Type B pancreatic cell (in vitro differentiated cells): ENCODE results near the gene GNB3. TPM values are rescaled to one million over a fixed set of nuclear protein-coding genes. Genes with fewer than 3 reads are reported as not detected.

Experiments
- DNase-seq: peaks from one replicate; pipeline ENCODE4 v3.0.0; 2021; ENCODE audit warnings: mixed read lengths; ENCODE audit not compliant: unreplicated experiment; ENCODE audit errors: extremely low spot score
- H3K27ac Mint-ChIP-seq: 2 replicates; pipeline ENCODE4 v1.8.0; 2021; ENCODE audit warnings: mild to moderate bottlenecking, mixed read lengths
- H3K27me3 Mint-ChIP-seq: 2 replicates; pipeline ENCODE4 v1.8.0; 2021; ENCODE audit warnings: mixed read lengths
- H3K36me3 Mint-ChIP-seq: 2 replicates; pipeline ENCODE4 v1.8.0; 2021; ENCODE audit warnings: mixed read lengths
- H3K4me1 Mint-ChIP-seq: one replicate; pipeline ENCODE4 v1.8.0; 2021; ENCODE audit warnings: mixed read lengths; ENCODE audit not compliant: unreplicated experiment
- H3K4me3 Mint-ChIP-seq: 2 replicates; pipeline ENCODE4 v1.8.0; 2021; ENCODE audit warnings: mild to moderate bottlenecking, mixed read lengths
- H3K9me3 Mint-ChIP-seq: 2 replicates; pipeline ENCODE4 v1.8.0; 2021; ENCODE audit warnings: mixed read lengths
- total RNA-seq: library from RNA; stranded (reverse); gene quantifications from 2 replicates; pipeline ENCODE4 v1.2.1, GENCODE V29; 2021; ENCODE audit warnings: low replicate concordance
- TF ChIP-seq, protein P1 (sequence below): fragments of 200-600 bp; sonication (generic); conservative IDR thresholded peaks from 2 replicates; pipeline ENCODE4 v1.5.0; 2021; ENCODE audit warnings: antibody characterized with exemption, mild to moderate bottlenecking

The GNB3 gene
- total RNA-seq, 1 donor from 2014 or later = 25.2 TPM

DNA sequence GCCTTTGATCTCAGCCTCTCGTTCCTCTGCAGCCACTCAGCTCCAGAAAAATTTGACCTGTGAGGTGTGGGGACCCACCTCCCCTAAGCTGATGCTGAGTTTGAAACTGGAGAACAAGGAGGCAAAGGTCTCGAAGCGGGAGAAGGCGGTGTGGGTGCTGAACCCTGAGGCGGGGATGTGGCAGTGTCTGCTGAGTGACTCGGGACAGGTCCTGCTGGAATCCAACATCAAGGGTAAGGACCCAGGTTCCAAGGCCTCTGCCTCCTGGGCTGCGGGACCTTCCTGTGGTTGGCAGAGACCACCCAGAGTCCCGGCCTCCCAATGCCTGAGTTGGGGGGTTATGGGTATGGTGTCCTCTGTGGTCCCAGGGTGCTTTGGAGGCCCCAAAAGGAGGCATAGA lies 23.6 kb upstream of the GNB3 start:
- H3K36me3 Mint-ChIP-seq = no peaks in the 10 kb centered on the region

DNA sequence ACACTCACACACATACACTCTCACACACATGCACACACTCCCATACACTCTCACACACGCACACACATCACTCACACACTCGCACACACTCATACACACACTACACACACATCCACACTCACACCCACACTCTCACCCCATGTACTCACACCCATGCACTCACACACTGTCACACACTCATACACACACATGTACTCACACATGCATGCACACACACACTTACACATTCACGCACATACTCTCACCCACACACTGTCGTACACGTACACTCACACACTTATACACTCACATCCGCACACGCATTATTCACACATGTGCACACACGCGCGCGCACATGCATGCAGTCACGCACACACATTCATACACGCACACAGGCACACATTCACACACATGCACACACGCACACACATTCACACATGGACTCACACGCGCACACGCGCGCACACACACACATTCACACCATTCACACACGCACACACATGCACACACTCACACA lies 23.0 kb upstream of the GNB3 start:
- Mint-ChIP-seq H3K27ac (no peak overlapping the region), H3K27me3 (peaks cover 51% of the 10 kb centered on the region), H3K4me3 (peak overlapping the region; percentile 0), H3K36me3 (no peaks in the 10 kb centered on the region), H3K4me1 (peaks cover 40% of the 10 kb centered on the region), H3K9me3 (no peaks in the 10 kb centered on the region)
- no peak for DNase-seq
- TF ChIP-seq, protein P1, sequence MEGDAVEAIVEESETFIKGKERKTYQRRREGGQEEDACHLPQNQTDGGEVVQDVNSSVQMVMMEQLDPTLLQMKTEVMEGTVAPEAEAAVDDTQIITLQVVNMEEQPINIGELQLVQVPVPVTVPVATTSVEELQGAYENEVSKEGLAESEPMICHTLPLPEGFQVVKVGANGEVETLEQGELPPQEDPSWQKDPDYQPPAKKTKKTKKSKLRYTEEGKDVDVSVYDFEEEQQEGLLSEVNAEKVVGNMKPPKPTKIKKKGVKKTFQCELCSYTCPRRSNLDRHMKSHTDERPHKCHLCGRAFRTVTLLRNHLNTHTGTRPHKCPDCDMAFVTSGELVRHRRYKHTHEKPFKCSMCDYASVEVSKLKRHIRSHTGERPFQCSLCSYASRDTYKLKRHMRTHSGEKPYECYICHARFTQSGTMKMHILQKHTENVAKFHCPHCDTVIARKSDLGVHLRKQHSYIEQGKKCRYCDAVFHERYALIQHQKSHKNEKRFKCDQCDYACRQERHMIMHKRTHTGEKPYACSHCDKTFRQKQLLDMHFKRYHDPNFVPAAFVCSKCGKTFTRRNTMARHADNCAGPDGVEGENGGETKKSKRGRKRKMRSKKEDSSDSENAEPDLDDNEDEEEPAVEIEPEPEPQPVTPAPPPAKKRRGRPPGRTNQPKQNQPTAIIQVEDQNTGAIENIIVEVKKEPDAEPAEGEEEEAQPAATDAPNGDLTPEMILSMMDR = no peak

More for the DNA sequence above, 23.6 kb upstream of the GNB3 start:
- no peak for DNase-seq
- Mint-ChIP-seq H3K4me1 (peaks cover 39% of the 10 kb centered on the region), H3K9me3 (no peaks in the 10 kb centered on the region), H3K27ac (no peak overlapping the region), H3K27me3 (peaks cover 48% of the 10 kb centered on the region), H3K4me3 (no peak overlapping the region)
- TF ChIP-seq, protein P1 = no peak

DNA sequence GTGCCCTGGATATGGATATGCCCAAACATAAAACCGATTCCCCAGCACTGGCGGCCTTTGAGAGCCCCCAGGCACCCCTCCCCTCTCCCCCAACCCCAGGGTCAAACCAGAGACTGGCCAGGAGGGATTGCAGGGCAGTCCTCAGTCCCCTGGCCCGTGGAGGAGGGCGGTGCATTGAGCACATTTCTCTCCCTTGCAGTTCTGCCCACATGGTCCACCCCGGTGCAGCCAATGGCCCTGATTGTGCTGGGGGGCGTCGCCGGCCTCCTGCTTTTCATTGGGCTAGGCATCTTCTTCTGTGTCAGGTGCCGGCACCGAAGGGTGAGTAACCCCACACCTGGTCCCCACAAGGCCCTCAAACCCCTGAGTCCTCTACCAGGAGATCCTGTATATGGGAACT lies 22.5 kb upstream of the GNB3 start:
- Mint-ChIP-seq H3K4me1 (peaks cover 45% of the 10 kb centered on the region), H3K4me3 (peak overlapping the region; percentile 61), H3K27ac (no peak overlapping the region), H3K36me3 (no peaks in the 10 kb centered on the region), H3K9me3 (no peaks in the 10 kb centered on the region), H3K27me3 (peaks cover 56% of the 10 kb centered on the region)
- no peak for DNase-seq
- TF ChIP-seq, protein P1 = no peak

DNA sequence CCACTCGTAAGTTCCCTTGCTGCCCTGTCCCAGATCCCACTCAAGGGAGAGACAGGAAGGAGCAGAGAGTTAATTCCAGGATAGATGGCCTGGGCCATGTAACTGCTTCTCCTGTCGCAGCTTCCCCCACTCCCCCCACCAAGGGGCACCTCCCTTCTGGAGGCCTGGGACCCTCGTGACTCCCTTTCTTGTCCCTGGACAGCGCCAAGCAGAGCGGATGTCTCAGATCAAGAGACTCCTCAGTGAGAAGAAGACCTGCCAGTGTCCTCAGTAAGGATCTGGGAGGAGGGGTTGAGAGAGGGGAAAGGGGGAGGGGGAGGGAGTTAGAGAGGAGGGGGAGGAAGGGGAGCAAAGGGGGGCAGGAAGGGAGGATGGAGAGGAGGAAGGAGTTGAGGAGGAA lies 22.1 kb upstream of the GNB3 start:
- TF ChIP-seq, protein P1 = no peak
- Mint-ChIP-seq H3K4me3 (peak overlapping the region; percentile 61), H3K4me1 (peaks cover 47% of the 10 kb centered on the region), H3K36me3 (no peaks in the 10 kb centered on the region), H3K27me3 (peaks cover 53% of the 10 kb centered on the region), H3K27ac (no peak overlapping the region), H3K9me3 (no peaks in the 10 kb centered on the region)
- DNase-seq = no peak

DNA sequence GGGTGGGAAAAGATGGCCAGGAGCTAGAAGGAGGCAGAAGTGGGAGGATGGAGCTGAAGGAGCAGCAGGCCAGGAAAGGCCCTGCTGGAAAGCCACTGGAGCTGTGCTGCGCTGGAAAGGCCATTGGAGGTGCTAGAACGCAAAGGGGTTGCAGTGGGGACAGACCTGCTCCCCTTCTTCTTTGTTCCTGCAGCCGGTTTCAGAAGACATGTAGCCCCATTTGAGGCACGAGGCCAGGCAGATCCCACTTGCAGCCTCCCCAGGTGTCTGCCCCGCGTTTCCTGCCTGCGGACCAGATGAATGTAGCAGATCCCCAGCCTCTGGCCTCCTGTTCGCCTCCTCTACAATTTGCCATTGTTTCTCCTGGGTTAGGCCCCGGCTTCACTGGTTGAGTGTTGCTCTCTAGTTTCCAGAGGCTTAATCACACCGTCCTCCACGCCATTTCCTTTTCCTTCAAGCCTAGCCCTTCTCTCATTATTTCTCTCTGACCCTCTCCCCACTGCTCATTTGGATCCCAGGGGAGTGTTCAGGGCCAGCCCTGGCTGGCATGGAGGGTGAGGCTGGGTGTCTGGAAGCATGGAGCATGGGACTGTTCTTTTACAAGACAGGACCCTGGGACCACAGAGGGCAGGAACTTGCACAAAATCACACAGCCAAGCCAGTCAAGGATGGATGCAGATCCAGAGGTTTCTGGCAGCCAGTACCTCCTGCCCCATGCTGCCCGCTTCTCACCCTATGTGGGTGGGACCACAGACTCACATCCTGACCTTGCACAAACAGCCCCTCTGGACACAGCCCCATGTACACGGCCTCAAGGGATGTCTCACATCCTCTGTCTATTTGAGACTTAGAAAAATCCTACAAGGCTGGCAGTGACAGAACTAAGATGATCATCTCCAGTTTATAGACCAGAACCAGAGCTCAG lies 21.4 kb upstream of the GNB3 start:
- Mint-ChIP-seq H3K36me3 (no peaks in the 10 kb centered on the region), H3K27ac (no peak overlapping the region), H3K27me3 (peaks cover 49% of the 10 kb centered on the region), H3K4me3 (peak overlapping the region; percentile 52), H3K4me1 (peaks cover 47% of the 10 kb centered on the region), H3K9me3 (no peaks in the 10 kb centered on the region)
- DNase-seq = no peak
- TF ChIP-seq, protein P1 = no peak
